Measurements from ENCODE around the gene KRTAP5-11.
"Not testable (repeated sequence)": the region's sequence is repeated elsewhere in the genome, so short reads cannot be mapped to it uniquely, and the experiment has no call there.

GRCh38 chr11:71603221-71603620 lies 20.5 kb upstream of the KRTAP5-11 start:
- TF ChIP-seq POLR2A, CTCF (IDR thresholded peaks at IDR 0.05): not testable (repeated sequence)
